ENCODE measurements around the gene SPDEF.

The SPDEF gene

DNA sequence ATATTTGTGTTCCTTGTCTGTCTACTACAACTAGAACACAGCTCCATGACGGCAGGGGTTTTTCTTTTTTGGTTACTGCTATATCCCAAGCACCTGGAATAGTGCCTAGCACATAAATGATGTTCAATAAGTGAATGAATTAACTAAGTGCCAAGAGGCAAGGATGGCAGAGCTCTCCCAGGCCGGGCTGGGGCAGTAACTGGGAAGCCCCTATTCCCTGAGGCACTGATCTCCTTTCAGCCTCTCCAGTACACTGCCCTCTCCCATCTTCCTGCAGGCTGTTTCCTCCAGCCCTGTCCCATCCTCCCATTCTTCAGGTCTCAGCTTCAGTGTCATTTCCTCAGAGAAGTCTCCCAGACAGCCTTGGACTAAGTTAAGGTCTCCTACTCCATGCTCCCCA is 29.0 kb upstream of the SPDEF start:
- in situ Hi-C loops (cut with MboI; ENCODE audit: low sequenced_read_pairs, unreplicated experiment), result no loop called here
- TF ChIP-seq, protein P1, sequence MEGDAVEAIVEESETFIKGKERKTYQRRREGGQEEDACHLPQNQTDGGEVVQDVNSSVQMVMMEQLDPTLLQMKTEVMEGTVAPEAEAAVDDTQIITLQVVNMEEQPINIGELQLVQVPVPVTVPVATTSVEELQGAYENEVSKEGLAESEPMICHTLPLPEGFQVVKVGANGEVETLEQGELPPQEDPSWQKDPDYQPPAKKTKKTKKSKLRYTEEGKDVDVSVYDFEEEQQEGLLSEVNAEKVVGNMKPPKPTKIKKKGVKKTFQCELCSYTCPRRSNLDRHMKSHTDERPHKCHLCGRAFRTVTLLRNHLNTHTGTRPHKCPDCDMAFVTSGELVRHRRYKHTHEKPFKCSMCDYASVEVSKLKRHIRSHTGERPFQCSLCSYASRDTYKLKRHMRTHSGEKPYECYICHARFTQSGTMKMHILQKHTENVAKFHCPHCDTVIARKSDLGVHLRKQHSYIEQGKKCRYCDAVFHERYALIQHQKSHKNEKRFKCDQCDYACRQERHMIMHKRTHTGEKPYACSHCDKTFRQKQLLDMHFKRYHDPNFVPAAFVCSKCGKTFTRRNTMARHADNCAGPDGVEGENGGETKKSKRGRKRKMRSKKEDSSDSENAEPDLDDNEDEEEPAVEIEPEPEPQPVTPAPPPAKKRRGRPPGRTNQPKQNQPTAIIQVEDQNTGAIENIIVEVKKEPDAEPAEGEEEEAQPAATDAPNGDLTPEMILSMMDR (IDR thresholded peaks at IDR 0.05; ENCODE audit: borderline replicate concordance, control extremely low read depth, extremely low read depth, insufficient read depth, missing control alignments), result no peak
- no peak for DNase-seq (ENCODE audit: low spot score)

- no peak for DNase-seq (ENCODE audit: low spot score)
- in situ Hi-C loops (cut with MboI; ENCODE audit: low sequenced_read_pairs, unreplicated experiment), result no loop called here
- TF ChIP-seq, protein P1 (IDR thresholded peaks at IDR 0.05; ENCODE audit: borderline replicate concordance, control extremely low read depth, extremely low read depth, insufficient read depth, missing control alignments), result no peak
Observed at GRCh38 chr6:34584694-34585093, 28.6 kb upstream of the SPDEF start.

DNA sequence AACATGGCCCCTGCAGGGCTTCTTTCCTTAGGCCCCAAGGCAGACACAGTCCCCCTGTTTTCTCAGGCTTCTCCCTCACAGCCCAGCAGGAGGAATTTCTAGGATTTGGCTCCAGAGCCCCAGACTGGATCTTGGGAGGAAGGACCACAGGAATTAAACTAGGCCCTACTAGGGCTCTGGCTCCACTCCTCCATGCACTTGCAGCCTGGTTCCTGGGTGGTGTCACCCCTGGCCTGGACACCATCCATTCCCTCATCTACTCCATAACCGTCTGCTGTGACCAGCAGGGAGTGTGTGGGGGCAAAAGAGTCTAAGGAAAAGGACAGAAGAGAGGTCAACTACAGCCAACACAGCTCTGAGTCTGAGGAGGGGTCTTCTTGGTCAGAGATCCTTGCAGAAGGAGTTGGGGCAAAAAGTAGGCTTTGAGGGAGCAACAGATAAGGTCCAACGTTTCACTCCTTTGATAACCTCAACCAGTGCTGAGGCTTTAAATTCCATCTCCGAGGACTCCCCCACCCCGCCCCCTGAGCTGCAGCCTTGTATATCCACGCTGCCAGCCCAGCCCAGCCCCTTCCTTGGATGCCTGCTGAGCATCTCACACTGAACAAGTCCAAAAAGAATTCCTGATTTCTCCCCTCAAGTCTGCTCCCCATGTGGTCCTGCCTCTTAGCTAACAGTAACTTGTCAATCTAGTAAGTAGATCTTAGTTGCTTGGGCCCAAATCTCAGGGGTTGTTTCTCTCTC is 27.9 kb upstream of the SPDEF start:
- TF ChIP-seq, protein P1 (IDR thresholded peaks at IDR 0.05; ENCODE audit: borderline replicate concordance, control extremely low read depth, extremely low read depth, insufficient read depth, missing control alignments), result no peak
- in situ Hi-C loops (cut with MboI; ENCODE audit: low sequenced_read_pairs, unreplicated experiment), result no loop called here
- DNase-seq (ENCODE audit: low spot score), result no peak

DNA sequence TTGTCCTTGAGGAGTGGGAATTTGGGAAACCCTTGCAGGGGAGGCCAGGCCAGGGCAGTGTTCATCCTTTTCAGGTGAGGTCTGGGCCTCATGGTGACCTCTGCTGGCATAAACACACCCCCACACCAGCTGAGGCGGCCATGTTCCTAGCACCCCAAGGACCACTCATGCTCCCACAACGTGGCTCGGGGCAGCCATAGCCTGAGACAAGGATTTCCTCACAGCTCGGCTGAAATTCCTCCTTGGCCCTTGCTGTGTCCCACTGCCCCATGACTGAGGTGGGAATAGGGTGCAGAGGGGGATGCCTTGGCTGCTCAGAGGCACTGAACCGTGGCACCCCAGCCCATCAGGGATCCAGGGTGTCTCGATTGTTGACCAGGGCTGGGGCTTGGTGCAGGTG is 27.3 kb upstream of the SPDEF start:
- TF ChIP-seq, protein P1 (IDR thresholded peaks at IDR 0.05; ENCODE audit: borderline replicate concordance, control extremely low read depth, extremely low read depth, insufficient read depth, missing control alignments), result peak; percentile 5
- in situ Hi-C loops (cut with MboI; ENCODE audit: low sequenced_read_pairs, unreplicated experiment), result no loop called here
- peak; percentile 34 for DNase-seq (ENCODE audit: low spot score)

DNA sequence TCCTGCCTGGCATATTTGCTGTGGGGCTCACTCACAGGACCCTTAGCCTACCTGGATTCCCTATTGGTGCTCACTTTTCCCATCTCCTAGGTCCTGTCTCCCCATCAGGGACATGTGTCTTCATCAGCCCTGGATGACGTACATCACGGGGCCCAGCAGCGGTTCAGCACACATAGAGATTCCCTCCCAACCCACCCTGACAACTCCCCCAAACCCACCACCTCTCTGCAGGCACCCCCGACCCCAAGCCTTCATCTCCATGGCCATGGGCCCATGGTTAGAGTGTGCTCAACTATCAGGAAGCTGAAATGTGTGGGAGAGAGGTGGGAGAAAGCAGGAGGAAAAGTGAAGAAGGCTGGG is 25.4 kb upstream of the SPDEF start:
- in situ Hi-C loops (cut with MboI; ENCODE audit: low sequenced_read_pairs, unreplicated experiment), result no loop called here
- TF ChIP-seq, protein P1 (IDR thresholded peaks at IDR 0.05; ENCODE audit: borderline replicate concordance, control extremely low read depth, extremely low read depth, insufficient read depth, missing control alignments), result no peak
- no peak for DNase-seq (ENCODE audit: low spot score)

DNA sequence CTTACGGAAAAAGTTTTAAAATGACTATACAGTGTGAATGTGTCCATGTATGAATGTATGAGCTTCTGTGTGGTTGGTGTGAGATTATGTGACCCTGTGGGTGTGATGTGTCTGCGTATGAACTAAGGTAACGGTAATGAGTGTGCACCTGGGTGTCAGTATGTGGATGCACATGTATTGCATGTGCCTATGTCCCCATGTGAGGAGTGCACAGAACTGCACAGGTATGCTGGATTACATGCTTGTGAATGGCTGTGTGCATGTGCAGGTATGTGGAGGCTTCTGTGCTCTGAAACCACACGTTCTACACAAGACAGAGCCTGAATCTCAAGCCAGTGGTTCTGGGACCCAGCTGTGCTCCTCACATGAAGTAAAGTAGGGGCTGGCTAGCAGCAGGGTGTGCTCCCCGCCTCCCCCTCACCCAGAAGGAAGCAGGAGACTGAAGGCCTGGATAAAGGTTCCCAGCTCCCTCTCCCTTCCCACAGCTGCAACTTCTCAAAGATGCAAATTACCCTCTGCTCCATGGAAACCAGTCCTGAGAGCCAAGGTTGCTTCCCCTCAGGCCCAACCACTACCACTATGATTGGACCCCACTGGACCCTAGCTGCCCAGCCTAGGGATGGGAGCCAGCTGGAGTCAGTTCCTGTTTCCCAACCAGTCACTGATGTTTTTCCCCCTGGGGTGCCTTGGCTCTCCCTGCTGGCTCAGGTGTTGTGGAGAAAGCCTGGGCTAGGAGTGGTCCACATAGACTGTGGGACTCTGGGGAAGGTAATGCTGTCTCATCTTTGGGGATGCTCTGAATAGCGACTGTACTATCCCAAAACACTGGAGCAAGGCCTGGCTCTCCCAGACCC is 24.8 kb upstream of the SPDEF start:
- in situ Hi-C loops (cut with MboI; ENCODE audit: low sequenced_read_pairs, unreplicated experiment), result no loop called here
- DNase-seq (ENCODE audit: low spot score), result no peak
- TF ChIP-seq, protein P1 (IDR thresholded peaks at IDR 0.05; ENCODE audit: borderline replicate concordance, control extremely low read depth, extremely low read depth, insufficient read depth, missing control alignments), result no peak
